WI38 (cell line): ENCODE measurements around the gene SPEM2.

Experiments
- H3K4me3 ChIP-seq: 2 replicates; pipeline ENCODE4 v1.5.1; 2011; ENCODE audit warnings: low read depth, mild to moderate bottlenecking, control low read depth, low read length
- CTCF ChIP-seq: IDR thresholded peaks from 2 replicates; pipeline ENCODE4 v1.5.1; 2012; ENCODE audit warnings: low read depth, mild to moderate bottlenecking, control low read depth, low read length

SPEM2 gene

GRCh38 chr17:7435676-7436555 is 10.5 kb downstream of the SPEM2 start:
- no peak for TF ChIP-seq CTCF
- peak overlapping the region; percentile 44 for H3K4me3 ChIP-seq

DNA sequence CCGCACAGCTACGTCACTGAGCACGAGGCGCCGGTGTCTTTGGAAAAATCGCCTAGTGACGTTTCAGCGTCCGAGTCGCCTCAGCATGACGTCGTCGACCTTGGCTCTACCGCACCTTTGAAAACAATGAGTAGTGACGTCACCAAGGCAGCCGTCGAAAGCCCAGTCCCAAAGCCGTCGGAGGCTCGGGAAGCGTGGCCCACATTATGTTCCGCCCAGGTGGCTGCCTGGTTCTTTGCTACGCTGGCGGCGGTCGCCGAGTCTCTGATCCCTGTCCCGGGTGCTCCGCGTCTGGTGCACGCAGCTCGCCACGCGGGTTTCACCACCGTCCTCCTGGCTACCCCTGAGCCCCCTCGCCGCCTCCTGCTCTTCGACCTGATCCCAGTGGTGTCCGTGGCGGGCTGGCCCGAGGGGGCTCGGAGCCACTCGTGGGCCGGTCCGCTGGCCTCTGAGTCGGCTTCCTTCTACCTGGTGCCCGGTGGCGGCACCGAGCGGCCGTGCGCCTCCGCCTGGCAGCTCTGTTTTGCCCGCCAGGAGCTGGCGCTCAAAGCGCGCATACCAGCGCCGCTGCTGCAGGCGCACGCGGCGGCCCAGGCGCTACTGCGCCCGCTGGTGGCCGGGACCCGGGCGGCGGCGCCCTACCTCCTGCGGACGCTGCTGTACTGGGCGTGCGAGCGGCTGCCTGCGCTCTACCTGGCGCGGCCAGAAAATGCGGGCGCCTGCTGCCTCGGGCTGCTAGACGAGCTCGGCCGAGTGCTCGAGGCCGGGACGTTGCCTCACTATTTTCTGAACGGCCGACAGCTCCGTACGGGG is 11.3 kb downstream of the SPEM2 start:
- TF ChIP-seq CTCF: peak; percentile 71
- peak overlapping the region; percentile 35 for H3K4me3 ChIP-seq

- H3K4me3 ChIP-seq: peak overlapping the region; percentile 35
- TF ChIP-seq CTCF: no peak
These were observed 12.0 kb downstream of the SPEM2 start for GRCh38 chr17:7437369-7437863.

- H3K4me3 ChIP-seq: no peak overlapping the region
- no peak for TF ChIP-seq CTCF
These were observed 12.7 kb downstream of the SPEM2 start for GRCh38 chr17:7437950-7438614.

GRCh38 chr17:7438656-7439460 is 13.4 kb downstream of the SPEM2 start:
- H3K4me3 ChIP-seq: no peak overlapping the region

More at GRCh38 chr17:7438656-7439460, 13.4 kb downstream of the SPEM2 start:
- no peak for TF ChIP-seq CTCF
